Globus pallidus (tissue), 1 donor: ENCODE data around the gene HUNK.

Experiments used
- DNase-seq: peaks from one replicate; pipeline ENCODE4 v3.0.0-alpha.2; 2015; ENCODE audit warnings: low spot score

Gene HUNK

GRCh38 chr21:31895077-31895835, 22.4 kb downstream of the HUNK start:
- no peak for DNase-seq

DNA sequence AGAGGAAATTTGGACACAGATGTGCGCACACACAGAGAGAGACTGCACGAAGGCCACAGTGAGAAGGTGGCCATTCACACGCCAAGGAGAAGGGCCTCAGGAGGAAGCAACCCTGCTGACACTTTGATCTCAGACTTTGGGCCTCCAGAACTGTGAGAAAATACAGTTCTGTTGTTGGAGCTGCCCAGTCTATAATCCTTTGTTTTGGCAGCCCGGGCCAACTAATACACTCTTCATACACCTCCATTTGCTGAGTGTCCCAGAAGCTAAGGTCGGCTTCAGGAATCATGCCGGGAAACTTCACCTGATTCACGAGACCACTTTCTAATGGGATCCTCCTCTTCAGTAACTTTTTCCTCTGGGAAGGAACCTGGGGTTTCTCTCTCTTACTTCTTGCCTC, 23.2 kb downstream of the HUNK start:
- no peak for DNase-seq

GRCh38 chr21:31897311-31897710, 24.5 kb downstream of the HUNK start:
- no peak for DNase-seq

DNA sequence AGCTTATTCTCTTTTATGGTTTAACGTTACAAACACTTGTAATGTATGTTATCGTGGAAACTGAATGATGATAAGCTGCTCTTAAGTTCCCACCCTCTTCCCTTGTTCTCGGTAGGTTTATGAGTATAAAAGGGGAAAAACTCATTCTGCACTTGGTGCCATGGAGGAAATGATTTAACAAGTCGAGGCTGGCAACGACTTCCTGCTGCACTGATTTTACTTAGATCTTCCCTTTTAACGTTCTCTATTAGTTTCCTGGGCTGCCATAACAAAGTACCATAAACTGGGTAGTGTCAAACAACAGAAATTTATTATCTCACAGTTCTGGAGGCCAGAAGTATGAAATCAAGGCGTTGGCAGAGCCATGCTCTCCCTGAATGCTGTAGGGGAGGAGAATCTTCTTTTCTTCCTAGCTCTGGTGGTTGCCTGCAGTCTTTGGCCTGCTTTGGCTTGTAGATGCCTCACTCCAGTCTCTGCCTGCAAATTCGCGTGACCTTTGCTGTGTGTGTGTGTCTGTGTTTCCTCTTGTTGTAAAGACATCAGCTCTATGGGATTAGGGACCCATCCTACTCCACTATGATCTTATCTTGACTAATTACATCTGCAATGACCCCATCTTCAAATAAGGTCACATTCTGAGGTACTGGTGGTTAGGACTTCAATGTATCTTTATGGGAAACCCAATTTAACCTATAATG, 26.3 kb downstream of the HUNK start:
- no peak for DNase-seq

GRCh38 chr21:31900121-31900895, 27.5 kb downstream of the HUNK start:
- no peak for DNase-seq

DNA sequence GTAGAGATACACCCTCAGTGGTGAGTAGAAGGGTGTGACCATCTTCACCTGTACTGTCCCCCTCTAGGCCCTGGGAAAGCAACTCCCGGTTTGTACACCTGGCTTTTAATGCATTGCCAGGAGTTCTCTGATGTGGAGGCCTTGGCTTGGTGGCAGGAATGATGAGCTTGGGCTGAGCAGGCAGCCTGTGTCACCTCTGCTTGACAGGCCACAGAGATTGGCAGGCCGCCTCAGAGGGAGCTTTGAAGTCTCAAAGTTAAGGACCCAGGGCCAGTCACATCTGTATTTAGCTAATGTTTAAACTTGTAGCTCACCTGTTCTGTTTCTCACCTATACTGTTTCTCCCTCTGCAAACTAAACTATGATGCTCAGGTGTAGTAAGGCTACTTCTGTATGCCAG, 28.5 kb downstream of the HUNK start:
- DNase-seq: no peak

- no peak for DNase-seq
Measured at GRCh38 chr21:31902438-31902837, 29.6 kb downstream of the HUNK start.

GRCh38 chr21:31903896-31904295, 31.1 kb downstream of the HUNK start:
- DNase-seq: no peak

DNA sequence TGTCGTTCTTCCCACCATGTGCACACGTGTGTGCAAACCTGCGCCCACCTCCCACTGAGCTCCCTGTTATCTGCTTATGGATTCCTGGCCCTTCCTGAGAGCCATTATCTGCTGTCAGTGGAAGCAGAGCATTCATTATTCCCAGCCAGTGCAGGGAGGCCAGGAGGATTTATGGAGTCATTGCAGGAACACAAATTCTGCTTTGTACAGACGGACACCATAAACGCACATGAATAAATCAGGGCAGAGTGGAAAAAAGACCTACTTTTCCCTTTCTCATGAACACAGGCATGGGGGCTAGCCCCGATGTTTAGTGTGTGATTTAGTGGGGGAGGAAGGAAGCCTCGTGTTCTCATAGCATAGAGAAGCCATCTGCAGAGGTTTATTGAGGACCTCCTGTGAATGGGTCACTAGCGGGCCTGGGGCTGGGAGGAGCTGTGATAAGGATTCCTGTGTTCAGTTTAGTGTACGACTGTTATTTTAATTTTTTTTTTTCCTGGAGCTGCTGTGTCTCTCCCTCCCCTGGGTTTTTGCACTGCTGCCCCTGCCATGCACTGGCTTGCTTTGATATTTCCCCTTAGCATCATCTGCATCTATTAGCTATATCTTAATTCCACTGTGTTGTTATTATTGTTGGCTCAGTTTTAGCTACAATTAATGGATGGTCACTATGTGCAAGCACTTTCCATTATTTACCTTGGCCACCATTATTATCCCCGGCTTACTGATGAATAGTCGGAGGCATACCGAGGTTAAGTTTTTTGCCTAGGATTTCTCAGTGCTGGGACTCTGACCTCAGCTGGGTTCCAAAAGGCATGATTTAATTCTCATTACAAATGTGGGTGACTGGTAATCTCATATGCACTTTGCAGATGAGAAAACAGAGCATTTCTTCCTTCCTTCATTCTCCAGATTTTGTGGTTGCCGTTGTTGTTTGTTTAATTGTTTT, 33.0 kb downstream of the HUNK start:
- no peak for DNase-seq

DNA sequence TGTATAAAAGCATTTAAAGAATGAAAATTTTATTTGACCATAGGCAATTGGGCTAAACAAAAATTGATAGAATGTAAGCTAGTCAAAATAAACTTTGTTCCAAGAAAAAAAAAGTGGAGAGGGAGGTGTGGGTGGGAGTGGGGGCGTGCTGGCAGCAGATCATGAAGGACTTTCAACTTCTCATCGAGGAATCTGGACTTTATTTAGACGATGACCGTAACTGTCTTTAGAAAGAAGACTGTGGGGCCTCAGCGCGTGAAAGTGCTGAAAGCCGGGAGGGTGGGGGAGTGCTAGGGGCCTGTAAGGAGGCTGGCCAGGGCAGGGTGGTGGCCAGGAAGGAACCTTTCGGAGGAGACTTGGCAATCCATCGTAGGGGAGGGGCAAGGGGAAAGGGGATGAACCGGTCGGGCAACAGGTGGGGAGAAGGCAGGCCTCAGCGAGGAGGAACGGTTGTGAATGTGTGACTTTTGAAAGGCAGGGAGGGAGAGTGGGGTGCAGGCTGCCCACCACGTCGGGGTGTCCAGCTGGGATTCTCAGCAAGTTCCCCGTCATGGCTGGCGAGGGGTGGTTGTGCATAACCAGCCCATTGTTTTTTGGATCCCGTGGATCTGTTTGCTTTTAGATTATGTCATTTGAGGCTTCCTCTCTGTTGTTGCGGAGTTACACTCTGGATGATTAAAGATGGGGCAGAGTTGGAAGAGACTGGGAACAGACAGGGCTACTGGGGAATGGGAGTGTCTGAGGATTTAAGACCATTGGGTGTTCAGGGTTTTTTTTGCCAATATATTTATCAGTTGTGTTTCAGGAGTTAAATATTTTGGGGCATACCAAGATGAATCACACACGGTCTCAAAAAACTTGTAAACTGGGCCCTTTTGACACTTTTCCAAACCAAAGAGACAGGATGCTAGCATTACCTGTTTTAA, 35.5 kb downstream of the HUNK start:
- no peak for DNase-seq

DNA sequence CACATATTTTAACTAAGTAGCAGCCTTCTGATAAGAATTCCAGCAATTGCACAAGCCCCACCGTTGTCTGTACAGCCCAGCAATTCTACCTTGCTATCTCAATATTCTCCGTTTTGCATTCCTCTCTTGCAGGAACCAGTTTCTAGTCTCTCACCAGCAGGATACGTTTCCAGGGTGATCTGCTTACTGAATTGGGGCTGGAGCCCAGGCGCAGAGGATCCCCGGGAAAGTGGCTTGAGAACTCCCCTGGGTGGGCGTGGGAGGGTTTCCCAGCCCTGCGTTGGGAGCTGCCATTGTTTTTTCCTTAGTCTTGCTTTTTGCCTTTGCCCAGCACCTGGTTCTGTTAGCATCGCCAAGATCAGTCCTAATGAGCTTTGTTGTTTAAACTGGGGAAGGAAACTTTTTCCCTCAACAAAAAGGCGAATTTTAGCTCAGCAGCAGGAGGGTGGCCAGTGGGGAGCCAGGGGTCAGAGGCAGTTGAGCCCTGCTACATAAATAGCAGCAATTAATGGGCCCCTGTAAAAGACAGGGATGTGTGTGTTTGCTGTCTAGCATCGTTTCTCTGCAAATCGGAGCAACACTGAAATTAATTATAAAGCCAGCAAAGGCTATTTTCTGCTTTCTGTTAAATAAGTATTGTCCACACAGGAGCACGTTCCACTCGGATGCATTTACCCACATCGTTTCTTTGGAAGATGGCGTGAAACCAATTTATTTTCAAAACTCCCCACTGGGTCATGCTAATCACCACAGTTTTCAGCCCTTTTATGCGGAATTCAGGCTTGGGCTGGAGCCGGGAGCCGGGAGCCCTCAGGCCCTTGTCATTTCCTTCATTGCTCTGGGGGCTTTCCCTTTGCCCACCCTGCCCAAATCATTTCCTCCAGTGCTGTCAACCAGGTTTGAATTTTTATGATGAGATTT, 36.6 kb downstream of the HUNK start:
- DNase-seq: no peak

DNA sequence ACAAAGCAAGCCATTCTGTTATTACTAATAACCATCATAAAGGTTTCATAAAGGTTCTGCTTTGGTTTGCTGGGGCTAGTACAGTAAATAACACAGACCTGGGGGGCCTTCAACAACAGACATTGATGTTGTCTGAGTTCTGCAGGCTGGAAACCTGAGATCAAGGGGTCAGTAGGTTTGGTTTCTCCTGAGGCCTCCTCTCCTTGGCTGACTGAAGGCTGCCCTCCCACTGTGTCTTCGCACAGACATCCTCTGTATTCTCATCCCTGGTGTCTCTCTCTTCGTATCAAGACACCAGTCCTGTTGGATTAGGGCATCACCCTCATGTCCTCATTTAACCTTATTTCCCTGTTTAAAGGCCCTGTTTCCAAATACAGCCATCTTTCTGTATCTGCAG, 37.3 kb downstream of the HUNK start:
- no peak for DNase-seq

DNA sequence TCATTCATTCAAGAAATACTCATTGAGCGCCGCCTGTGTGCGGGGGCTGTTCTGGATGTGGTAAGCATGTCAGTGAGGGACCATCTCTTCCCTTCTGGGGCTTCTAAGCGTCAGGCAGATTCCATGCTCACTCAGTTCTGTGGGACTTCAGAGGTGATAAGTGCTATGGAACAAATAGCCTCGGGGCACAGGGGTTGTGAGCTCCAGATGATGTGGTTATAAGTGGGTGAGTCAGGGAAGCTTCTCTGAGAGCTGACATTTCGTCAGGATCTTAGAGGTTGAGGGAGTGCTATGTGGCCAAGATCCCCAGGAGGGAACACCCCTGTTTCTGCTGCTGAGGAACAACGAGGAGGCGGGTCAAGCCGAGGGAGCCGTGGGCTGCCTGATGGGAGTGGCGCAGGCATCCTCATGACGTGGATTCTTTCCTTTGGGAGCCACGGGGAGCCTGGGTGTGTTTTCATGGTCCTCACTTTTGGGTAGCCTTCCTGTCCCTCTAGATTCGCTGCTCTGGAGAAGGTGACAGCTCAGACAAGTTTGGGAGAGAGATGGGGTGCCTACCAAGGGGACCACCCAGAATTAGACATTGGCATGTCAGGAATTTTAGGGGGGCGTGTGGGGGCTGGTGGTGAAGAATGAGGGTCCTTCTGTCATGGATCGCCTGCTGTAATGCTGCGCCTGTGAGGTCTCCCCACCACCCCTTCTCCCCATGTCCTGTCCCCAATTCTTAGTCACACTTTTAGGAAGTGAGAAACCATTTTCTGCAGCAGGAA, 38.5 kb downstream of the HUNK start:
- no peak for DNase-seq

GRCh38 chr21:31912501-31912900, 39.7 kb downstream of the HUNK start:
- DNase-seq: no peak

DNA sequence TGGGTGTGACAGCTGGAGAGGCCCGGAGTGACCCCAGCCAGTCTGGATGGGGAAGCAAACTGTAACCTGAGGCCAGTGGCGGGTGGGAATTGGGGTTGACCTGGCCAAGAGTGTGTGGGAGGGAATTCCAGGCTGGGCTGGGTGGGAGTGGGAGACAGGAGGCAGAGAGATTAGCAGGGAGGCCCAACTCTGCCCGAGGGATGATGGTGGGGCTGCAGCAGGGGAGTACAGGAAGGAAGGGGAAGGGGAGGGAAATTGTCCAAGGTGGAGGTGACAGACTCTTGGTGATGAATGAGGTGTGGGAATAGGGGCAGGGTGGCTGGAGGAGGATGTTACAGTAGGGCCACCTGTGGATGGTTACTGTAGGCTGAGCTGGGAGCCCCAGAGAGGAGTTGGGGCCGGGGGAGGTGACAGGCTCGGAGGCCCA, 40.4 kb downstream of the HUNK start:
- DNase-seq: no peak

- no peak for DNase-seq
Measured at GRCh38 chr21:31914472-31914871, 41.7 kb downstream of the HUNK start.

DNA sequence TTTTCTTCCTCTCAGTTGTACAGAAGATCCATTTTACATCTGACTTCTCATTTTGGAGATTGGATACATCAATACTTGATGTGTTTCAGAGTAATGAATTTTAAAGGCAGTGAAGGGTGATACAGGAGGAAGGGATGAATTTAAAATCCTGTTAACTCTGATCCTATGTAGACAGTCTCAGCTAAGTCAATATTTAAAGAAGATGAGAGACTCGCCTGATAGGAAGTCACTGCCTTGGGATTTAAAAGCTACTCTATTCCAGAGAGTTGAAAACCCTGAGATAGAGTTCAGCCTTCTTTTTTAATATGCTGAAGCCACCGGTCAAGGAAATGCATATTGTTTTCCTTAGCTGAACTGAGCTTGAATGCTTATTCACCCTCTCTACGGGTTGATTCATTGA, 42.7 kb downstream of the HUNK start:
- DNase-seq: no peak

DNA sequence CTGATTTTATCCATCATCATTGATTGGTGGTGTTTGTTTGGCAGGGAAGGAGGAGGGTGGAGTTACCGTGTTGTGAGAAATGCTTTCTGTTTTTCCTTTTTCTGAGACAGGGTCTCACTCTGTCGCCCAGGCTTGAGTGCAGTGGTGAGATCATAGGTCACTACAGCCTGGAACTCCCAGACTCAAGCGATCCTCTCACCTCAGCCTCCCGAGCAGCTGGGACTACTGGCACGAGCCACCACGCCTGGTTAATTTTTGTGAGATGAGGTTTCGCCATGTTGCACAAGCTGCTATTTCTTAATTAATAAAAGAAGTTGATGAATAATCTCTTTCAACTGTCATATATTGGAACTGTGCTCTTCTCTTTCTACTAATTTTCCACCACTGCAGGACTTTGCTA, 44.3 kb downstream of the HUNK start:
- no peak for DNase-seq

DNA sequence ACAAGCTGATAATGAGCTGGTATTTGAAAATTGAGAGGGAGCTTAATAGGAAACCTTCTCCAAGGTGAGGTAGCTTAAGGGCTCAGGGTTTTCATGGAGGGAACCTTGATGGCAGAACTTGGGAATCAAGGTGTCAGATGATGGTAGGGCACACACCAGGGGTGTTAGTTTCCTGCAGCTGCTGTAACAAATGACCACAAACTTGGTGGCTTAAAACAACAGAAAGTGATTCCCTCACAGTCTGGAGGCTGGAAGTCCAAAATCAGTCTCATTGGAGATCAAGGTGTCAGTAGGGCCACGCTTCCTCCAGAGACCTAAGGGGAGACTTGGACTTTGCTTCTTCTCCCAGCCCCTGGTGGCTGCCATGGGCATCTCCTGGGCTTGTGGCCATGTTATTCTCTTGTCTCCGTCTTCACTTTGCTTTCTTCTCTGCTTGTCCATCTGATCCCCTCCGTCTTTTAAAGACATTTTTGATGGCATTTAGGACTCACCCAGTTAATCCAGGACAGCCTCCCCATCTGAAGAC, 45.5 kb downstream of the HUNK start:
- no peak for DNase-seq
